ENCODE data around the gene HDAC1. TPM values are rescaled to one million over a fixed set of nuclear protein-coding genes. Genes with fewer than 3 reads are reported as not detected.
"Not testable (repeated sequence)": the region's sequence is repeated elsewhere in the genome, so short reads cannot be mapped to it uniquely, and the experiment has no call there.

The HDAC1 gene
- polyA plus RNA-seq, 2 donors, result 43.8 to 90.3 TPM

DNA sequence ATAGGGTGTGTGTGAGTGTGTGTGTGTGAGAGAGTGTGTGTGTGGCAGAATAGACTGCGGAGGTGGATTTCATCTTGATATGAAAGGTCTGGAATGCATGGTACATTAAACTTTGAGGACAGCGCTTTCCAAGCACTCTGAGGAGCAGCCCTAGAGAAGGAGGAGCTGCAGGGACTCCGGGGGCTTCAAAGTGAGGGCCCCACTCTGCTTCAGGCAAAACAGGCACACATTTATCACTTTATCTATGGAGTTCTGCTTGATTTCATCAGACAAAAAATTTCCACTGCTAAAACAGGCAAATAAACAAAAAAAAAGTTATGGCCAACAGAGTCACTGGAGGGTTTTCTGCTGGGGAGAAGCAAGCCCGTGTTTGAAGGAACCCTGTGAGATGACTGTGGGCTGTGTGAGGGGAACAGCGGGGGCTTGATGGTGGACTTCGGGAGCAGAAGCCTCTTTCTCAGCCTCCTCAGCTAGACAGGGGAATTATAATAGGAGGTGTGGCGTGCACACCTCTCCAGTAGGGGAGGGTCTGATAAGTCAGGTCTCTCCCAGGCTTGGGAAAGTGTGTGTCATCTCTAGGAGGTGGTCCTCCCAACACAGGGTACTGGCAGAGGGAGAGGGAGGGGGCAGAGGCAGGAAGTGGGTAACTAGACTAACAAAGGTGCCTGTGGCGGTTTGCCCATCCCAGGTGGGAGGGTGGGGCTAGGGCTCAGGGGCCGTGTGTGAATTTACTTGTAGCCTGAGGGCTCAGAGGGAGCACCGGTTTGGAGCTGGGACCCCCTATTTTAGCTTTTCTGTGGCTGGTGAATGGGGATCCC is 18.3 kb upstream of the HDAC1 start:
- Histone ChIP-seq H3K4me1 (ENCODE audit: control insufficient read depth in 2 of 2, insufficient read depth in 2 of 2, low read length in 1 of 2) (peaks cover 0 to 6% of the 10 kb centered on the region in 2 donors), H3K9me3 (ENCODE audit: control insufficient read depth in 2 of 2, insufficient read depth in 1 of 2, low read depth in 1 of 2, low read length in 1 of 2) (no peaks in the 10 kb centered on the region), H3K36me3 (ENCODE audit: control insufficient read depth in 2 of 2, insufficient read depth in 2 of 2, low read length in 1 of 2) (no peaks in the 10 kb centered on the region), H3K4me3 (ENCODE audit: low read depth in 1 of 2, low read length in 2 of 2) (no peak overlapping the region), H3K27me3 (ENCODE audit: control insufficient read depth in 1 of 2, insufficient read depth in 2 of 2, low read length in 2 of 2) (no peaks in the 10 kb centered on the region), H3K27ac (ENCODE audit: low read depth in 2 of 2, low read length in 1 of 2) (no peak overlapping the region)
- WGBS, 2 donors, result 34 to 38% methylated on average over 10 of the region's 10 CpGs

- WGBS, 2 donors, result 84 to 85% methylated on average over 30 to 31 of the region's 31 CpGs
- H3K4me3 ChIP-seq (ENCODE audit: low read depth in 1 of 2, low read length in 2 of 2), result no peak overlapping the region
- H3K27me3 ChIP-seq (ENCODE audit: control insufficient read depth in 1 of 2, insufficient read depth in 2 of 2, low read length in 2 of 2), result no peaks in the 10 kb centered on the region
- no peaks in the 10 kb centered on the region for H3K36me3 ChIP-seq (ENCODE audit: control insufficient read depth in 2 of 2, insufficient read depth in 2 of 2, low read length in 1 of 2)
- no peaks in the 10 kb centered on the region for H3K9me3 ChIP-seq (ENCODE audit: control insufficient read depth in 2 of 2, insufficient read depth in 1 of 2, low read depth in 1 of 2, low read length in 1 of 2)
- no peak overlapping the region for H3K27ac ChIP-seq (ENCODE audit: low read depth in 2 of 2, low read length in 1 of 2)
- peaks cover 0 to 6% of the 10 kb centered on the region in 2 donors for H3K4me1 ChIP-seq (ENCODE audit: control insufficient read depth in 2 of 2, insufficient read depth in 2 of 2, low read length in 1 of 2)
These were observed 17.1 kb upstream of the HDAC1 start for GRCh38 chr1:32274646-32275340.

GRCh38 chr1:32275424-32275823 is 16.5 kb upstream of the HDAC1 start:
- Histone ChIP-seq H3K9me3 (ENCODE audit: control insufficient read depth in 2 of 2, insufficient read depth in 1 of 2, low read depth in 1 of 2, low read length in 1 of 2) (no peaks in the 10 kb centered on the region), H3K4me3 (ENCODE audit: low read depth in 1 of 2, low read length in 2 of 2) (peak overlapping the region in 1 of 2 donors; percentile 12), H3K36me3 (ENCODE audit: control insufficient read depth in 2 of 2, insufficient read depth in 2 of 2, low read length in 1 of 2) (no peaks in the 10 kb centered on the region), H3K4me1 (ENCODE audit: control insufficient read depth in 2 of 2, insufficient read depth in 2 of 2, low read length in 1 of 2) (peaks cover 0 to 6% of the 10 kb centered on the region in 2 donors), H3K27ac (ENCODE audit: low read depth in 2 of 2, low read length in 1 of 2) (no peak overlapping the region), H3K27me3 (ENCODE audit: control insufficient read depth in 1 of 2, insufficient read depth in 2 of 2, low read length in 2 of 2) (no peaks in the 10 kb centered on the region)
- WGBS, 2 donors, result 21 to 31% methylated on average over 36 to 41 of the region's 41 CpGs

GRCh38 chr1:32276032-32276782 is 15.7 kb upstream of the HDAC1 start:
- Histone ChIP-seq H3K4me3 (ENCODE audit: low read depth in 1 of 2, low read length in 2 of 2) (no peak overlapping the region), H3K4me1 (ENCODE audit: control insufficient read depth in 2 of 2, insufficient read depth in 2 of 2, low read length in 1 of 2) (peaks cover 0 to 6% of the 10 kb centered on the region in 2 donors), H3K36me3 (ENCODE audit: control insufficient read depth in 2 of 2, insufficient read depth in 2 of 2, low read length in 1 of 2) (no peaks in the 10 kb centered on the region), H3K27ac (ENCODE audit: low read depth in 2 of 2, low read length in 1 of 2) (no peak overlapping the region), H3K9me3 (ENCODE audit: control insufficient read depth in 2 of 2, insufficient read depth in 1 of 2, low read depth in 1 of 2, low read length in 1 of 2) (no peaks in the 10 kb centered on the region), H3K27me3 (ENCODE audit: control insufficient read depth in 1 of 2, insufficient read depth in 2 of 2, low read length in 2 of 2) (no peaks in the 10 kb centered on the region)
- 83 to 85% methylated on average over 30 of the region's 30 CpGs for WGBS, 2 donors

DNA sequence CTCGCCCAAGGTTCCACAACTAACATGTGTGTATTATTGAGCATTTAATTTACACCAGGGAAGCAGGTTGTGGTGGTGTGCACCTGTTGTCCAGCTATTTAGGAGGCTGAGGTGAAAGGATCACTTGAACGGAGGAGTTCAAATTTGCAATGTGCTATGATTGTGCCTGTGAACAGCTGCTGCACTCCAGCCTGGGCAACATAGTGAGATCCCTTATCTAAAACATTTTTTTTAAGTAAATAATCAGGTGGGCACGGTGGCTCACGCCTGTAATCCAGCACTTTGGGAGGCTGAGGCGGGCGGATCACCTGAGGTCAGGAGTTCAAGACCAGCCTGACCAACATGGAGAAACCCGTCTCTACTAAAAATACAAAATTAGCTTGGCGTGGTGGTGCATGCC is 7.1 kb upstream of the HDAC1 start:
- H3K27ac ChIP-seq (ENCODE audit: low read depth in 2 of 2, low read length in 1 of 2); H3K9me3 ChIP-seq (ENCODE audit: control insufficient read depth in 2 of 2, insufficient read depth in 1 of 2, low read depth in 1 of 2, low read length in 1 of 2); H3K36me3 ChIP-seq (ENCODE audit: control insufficient read depth in 2 of 2, insufficient read depth in 2 of 2, low read length in 1 of 2); H3K4me3 ChIP-seq (ENCODE audit: low read depth in 1 of 2, low read length in 2 of 2); H3K4me1 ChIP-seq (ENCODE audit: control insufficient read depth in 2 of 2, insufficient read depth in 2 of 2, low read length in 1 of 2); H3K27me3 ChIP-seq (ENCODE audit: control insufficient read depth in 1 of 2, insufficient read depth in 2 of 2, low read length in 2 of 2): not testable (repeated sequence)
- WGBS, 2 donors, result 91 to 92% methylated on average over 8 of the region's 8 CpGs

DNA sequence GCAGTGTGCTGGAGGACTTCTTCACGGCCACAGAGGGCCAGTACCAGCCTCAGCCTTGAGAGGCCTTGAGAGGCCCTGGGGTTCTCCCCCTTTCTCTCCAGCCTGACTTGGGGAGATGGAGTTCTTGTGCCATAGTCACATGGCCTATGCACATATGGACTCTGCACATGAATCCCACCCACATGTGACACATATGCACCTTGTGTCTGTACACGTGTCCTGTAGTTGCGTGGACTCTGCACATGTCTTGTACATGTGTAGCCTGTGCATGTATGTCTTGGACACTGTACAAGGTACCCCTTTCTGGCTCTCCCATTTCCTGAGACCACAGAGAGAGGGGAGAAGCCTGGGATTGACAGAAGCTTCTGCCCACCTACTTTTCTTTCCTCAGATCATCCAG is 6.2 kb upstream of the HDAC1 start:
- Histone ChIP-seq H3K36me3 (ENCODE audit: control insufficient read depth in 2 of 2, insufficient read depth in 2 of 2, low read length in 1 of 2) (no peaks in the 10 kb centered on the region), H3K4me1 (ENCODE audit: control insufficient read depth in 2 of 2, insufficient read depth in 2 of 2, low read length in 1 of 2) (peaks cover 0 to under 1% of the 10 kb centered on the region in 2 donors), H3K4me3 (ENCODE audit: low read depth in 1 of 2, low read length in 2 of 2) (no peak overlapping the region), H3K9me3 (ENCODE audit: control insufficient read depth in 2 of 2, insufficient read depth in 1 of 2, low read depth in 1 of 2, low read length in 1 of 2) (no peaks in the 10 kb centered on the region), H3K27me3 (ENCODE audit: control insufficient read depth in 1 of 2, insufficient read depth in 2 of 2, low read length in 2 of 2) (no peaks in the 10 kb centered on the region), H3K27ac (ENCODE audit: low read depth in 2 of 2, low read length in 1 of 2) (no peak overlapping the region)
- WGBS, 2 donors, result 90 to 96% methylated on average over 3 of the region's 3 CpGs

DNA sequence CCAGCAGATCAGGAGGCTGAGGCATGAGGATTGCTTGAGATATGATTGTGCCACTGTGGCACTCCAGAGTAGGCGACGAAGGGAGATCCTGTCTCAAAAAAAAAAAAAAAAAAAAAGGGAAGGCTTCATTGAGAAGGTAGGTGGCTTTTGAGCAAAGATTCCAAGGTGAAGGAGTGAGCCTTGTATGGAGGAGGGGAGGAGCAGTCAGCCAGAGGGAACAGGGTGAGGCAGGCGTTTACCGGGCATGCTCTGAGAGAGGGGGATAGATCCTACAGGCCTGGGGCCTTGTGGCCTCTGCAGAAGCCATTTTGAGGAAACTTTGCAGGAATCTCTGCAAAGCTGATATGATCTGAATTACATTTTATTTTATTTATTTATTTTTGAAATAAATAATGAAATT is 5.1 kb upstream of the HDAC1 start:
- peaks cover 0 to 2% of the 10 kb centered on the region in 2 donors for H3K4me1 ChIP-seq (ENCODE audit: control insufficient read depth in 2 of 2, insufficient read depth in 2 of 2, low read length in 1 of 2)
- WGBS, 2 donors, result 92 to 94% methylated on average over 4 of the region's 4 CpGs
- H3K27me3 ChIP-seq (ENCODE audit: control insufficient read depth in 1 of 2, insufficient read depth in 2 of 2, low read length in 2 of 2), result no peaks in the 10 kb centered on the region
- no peak overlapping the region for H3K4me3 ChIP-seq (ENCODE audit: low read depth in 1 of 2, low read length in 2 of 2)
- H3K9me3 ChIP-seq (ENCODE audit: control insufficient read depth in 2 of 2, insufficient read depth in 1 of 2, low read depth in 1 of 2, low read length in 1 of 2), result no peaks in the 10 kb centered on the region
- H3K36me3 ChIP-seq (ENCODE audit: control insufficient read depth in 2 of 2, insufficient read depth in 2 of 2, low read length in 1 of 2), result no peaks in the 10 kb centered on the region
- no peak overlapping the region for H3K27ac ChIP-seq (ENCODE audit: low read depth in 2 of 2, low read length in 1 of 2)

DNA sequence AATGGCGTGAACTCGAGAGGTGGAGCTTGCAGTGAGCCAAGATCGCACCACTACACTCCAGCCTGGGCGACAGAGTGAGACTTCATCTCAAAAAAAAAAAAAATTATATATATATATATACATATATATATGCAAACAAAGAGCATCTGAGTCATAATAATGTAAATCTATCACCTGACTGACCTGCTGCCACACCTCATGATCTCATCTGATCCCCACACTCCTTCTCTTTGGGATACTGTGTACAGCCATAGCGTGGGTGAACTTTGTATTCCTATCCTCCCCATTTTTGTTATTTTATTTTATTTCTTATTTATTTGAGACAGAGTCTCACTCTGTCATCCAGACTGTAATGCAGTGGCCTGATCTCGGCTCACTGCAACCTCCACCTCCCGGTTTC is 2.6 kb upstream of the HDAC1 start:
- Histone ChIP-seq H3K4me3 (ENCODE audit: low read depth in 1 of 2, low read length in 2 of 2) (no peak overlapping the region), H3K27ac (ENCODE audit: low read depth in 2 of 2, low read length in 1 of 2) (peak overlapping the region; percentile 64 to 91), H3K27me3 (ENCODE audit: control insufficient read depth in 1 of 2, insufficient read depth in 2 of 2, low read length in 2 of 2) (no peaks in the 10 kb centered on the region), H3K4me1 (ENCODE audit: control insufficient read depth in 2 of 2, insufficient read depth in 2 of 2, low read length in 1 of 2) (peaks cover 2 to 3% of the 10 kb centered on the region in 2 donors), H3K36me3 (ENCODE audit: control insufficient read depth in 2 of 2, insufficient read depth in 2 of 2, low read length in 1 of 2) (no peaks in the 10 kb centered on the region), H3K9me3 (ENCODE audit: control insufficient read depth in 2 of 2, insufficient read depth in 1 of 2, low read depth in 1 of 2, low read length in 1 of 2) (peaks cover 0 to 3% of the 10 kb centered on the region in 2 donors)
- 80 to 87% methylated on average over 7 of the region's 7 CpGs for WGBS, 2 donors

DNA sequence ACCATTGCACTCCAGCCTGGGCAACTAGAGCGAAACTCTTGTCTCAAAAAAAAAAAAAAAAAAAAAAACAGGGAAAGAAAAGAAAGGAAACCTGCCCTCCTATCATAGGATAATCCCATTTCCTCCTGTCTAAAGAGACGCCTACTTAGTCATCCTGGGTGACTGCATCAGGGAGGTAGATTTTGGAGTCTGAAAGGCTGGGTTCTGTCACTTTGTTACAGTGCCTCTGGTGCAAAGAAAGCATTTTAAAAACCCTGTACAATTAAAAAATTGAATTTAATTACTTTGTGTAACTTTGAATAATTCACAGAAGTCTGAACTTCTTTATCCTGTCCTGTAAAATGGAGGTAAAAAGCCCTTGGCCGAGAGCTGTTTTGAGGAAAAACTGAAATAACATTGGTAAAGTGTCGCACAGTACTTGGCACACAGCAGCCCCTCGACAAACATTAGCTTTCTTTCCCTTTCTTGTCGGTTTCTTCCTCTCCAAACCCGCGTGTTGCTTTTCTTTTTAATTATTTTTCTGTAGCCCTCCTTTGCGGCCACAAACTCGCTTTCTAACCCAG is 657 bp upstream of the HDAC1 start:
- Histone ChIP-seq H3K4me3 (ENCODE audit: low read depth in 1 of 2, low read length in 2 of 2) (peak overlapping the region; percentile 66 to 95), H3K27me3 (ENCODE audit: control insufficient read depth in 1 of 2, insufficient read depth in 2 of 2, low read length in 2 of 2) (no peaks in the 10 kb centered on the region), H3K27ac (ENCODE audit: low read depth in 2 of 2, low read length in 1 of 2) (peak overlapping the region; percentile 92 to 94), H3K4me1 (ENCODE audit: control insufficient read depth in 2 of 2, insufficient read depth in 2 of 2, low read length in 1 of 2) (peaks cover 2 to 5% of the 10 kb centered on the region in 2 donors), H3K9me3 (ENCODE audit: control insufficient read depth in 2 of 2, insufficient read depth in 1 of 2, low read depth in 1 of 2, low read length in 1 of 2) (peaks cover 0 to 3% of the 10 kb centered on the region in 2 donors), H3K36me3 (ENCODE audit: control insufficient read depth in 2 of 2, insufficient read depth in 2 of 2, low read length in 1 of 2) (no peaks in the 10 kb centered on the region)
- WGBS, 2 donors, result 29 to 42% methylated on average over 10 of the region's 10 CpGs
